HG03469 (cell line): ENCODE results near the gene GRSF1.
A peak's percentile ranks its signal among the peaks of the same experiment; 100 is the strongest.
"Not testable (repeated sequence)": the region's sequence is repeated elsewhere in the genome, so short reads cannot be mapped to it uniquely, and the experiment has no call there.

Source experiments
- ATAC-seq: cut with Tn5 transposase; IDR thresholded peaks from one replicate; pipeline ENCODE4 v1.9.1; 2021; ENCODE audit warnings: mild to moderate bottlenecking, moderate library complexity, moderate number of reproducible peaks; ENCODE audit not compliant: unreplicated experiment

The GRSF1 gene

GRCh38 chr4:70838204-70838603, 1.5 kb downstream of the GRSF1 start:
- no peak for ATAC-seq

- no peak for ATAC-seq
These were observed 3.6 kb downstream of the GRSF1 start for GRCh38 chr4:70836081-70836480.

GRCh38 chr4:70833675-70834074, 6.0 kb downstream of the GRSF1 start:
- no peak for ATAC-seq

DNA sequence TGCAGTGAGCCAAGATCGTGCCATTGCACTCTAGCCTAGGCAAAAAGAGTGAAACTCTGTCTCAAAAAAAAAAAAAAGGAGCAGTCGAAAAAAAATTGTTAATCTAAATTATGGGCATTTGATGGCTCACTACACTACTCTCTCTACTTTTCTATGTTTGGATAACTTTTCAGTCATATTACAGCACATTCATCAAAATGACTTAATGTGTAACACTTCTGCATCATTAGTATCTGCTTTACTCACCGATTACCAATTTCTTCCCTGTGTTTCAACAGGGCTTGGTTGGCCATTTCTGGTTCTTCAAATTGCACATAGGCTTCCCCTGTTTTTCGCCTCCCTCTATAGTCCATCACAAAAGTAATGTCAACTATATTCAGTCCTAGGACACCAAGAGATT, 8.4 kb downstream of the GRSF1 start:
- ATAC-seq, result no peak

DNA sequence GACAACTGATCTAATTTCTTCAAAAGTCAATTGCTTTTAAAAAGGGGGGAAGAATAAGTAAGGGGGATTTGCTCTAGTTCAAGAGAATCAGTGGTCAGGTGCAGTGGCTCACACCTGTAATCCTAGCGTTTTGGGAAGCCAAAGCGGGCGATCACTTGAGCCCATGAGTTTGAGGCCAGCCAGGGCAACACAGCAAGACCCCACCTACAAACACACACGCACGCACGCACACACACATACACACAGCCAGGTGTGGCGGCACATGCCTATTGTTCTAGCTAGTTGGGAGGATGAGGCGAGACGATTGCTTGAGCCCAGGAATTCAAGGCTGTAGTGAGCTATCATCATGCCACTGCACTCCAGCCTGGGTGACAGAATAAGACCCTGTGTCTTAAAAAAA, 9.6 kb downstream of the GRSF1 start:
- no peak for ATAC-seq

GRCh38 chr4:70829492-70829891, 10.2 kb downstream of the GRSF1 start:
- ATAC-seq, result no peak

- no peak for ATAC-seq
These were observed 10.7 kb downstream of the GRSF1 start for GRCh38 chr4:70829015-70829414.

DNA sequence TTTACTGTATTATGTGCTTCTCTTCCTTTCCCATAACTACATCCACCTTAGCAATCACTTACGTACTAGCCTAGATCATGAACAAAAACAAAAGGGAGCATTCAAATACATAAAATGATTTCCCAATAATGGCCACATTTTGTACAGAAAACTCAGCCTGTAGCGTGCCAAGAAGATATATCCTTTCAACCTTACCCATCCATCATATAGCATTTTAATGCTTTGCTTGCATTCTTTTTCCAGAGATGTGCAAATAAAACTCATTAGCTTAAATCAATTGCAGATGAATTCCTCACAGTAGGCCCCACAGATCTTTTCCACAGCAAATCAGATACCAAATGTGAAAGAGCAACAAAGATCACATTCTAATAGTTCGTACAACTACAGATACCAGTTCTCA, 20.8 kb downstream of the GRSF1 start:
- no peak for ATAC-seq

DNA sequence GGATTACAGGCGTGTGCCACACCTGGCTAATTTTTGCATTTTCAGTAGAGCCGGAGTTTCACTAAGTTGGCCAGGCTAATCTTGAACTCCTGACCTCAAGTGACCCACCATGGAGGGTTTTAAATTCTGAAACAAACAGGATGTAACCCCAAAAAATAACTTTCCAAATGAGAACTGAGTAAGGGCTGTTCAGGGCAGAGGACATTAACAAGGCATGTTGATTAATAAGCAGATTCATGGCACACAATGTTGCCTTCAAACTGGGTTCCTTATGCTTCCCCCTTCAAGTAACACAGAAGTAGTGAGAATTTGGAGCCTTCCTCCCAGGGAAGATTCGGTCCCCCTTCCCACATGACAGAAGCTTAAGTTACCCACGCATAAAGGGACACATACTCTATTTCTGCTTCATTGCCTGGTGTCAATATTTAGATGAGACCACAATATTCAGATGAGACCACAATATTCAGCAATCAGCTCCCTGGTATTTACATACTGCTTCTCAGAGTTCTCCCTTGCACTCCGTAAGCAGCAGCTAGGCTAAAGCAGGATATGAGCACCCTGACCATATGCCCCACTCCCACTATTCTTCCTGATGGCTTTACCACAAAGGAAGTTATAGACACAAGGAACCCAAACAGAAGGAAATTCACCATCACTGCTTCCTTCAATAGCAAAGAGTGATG, 21.4 kb downstream of the GRSF1 start:
- peak; percentile 65 for ATAC-seq

DNA sequence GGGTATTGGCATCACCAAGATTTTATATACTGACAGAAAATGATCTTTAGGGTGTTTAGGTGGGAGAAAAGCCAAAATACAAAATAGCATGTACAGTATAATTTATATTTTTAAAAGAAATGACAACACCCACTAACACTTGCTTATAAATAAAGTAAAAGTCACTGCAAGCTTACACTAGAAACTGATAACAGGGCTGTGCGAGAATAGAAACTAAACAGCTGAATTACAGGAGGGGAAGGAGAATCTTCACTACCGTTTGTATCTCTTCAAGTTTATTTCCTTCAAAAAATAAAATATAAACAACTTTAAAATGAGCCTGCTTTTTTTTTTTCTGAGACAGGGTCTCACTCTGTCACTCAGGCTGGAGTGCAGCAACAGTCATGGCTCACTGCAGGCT, 22.8 kb downstream of the GRSF1 start:
- no peak for ATAC-seq

GRCh38 chr4:70815370-70815769, 24.3 kb downstream of the GRSF1 start:
- no peak for ATAC-seq

GRCh38 chr4:70808151-70808550, 31.5 kb downstream of the GRSF1 start:
- no peak for ATAC-seq

- ATAC-seq, result no peak
These were observed 36.6 kb downstream of the GRSF1 start for GRCh38 chr4:70802928-70803580.

DNA sequence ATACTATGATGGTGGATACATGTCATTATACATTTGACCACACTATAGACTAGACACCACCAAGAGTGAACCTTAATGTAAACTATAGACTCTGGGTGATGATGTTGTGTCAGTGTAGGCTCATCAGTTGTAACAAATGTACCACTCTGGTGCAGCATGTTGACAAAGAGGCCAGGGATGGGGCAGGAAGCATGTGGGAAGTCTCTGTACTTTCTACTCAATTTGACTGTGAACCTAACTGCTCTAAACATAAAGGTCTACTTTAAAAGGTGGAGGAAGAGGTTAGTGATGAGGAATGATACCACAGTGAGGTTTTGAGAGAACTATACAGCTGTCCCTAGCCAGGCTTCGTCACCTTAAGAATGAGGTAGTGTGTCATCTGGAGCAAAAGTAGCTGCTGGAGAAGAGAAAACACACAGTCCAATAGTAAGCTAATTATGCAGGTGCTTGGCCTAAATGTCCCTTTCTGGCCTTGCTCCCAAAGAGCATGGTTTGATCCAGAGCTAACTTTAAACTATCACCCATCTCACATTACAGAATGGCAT, 38.4 kb downstream of the GRSF1 start:
- ATAC-seq, result no peak

GRCh38 chr4:70793626-70794025, 46.1 kb downstream of the GRSF1 start:
- ATAC-seq, result no peak

DNA sequence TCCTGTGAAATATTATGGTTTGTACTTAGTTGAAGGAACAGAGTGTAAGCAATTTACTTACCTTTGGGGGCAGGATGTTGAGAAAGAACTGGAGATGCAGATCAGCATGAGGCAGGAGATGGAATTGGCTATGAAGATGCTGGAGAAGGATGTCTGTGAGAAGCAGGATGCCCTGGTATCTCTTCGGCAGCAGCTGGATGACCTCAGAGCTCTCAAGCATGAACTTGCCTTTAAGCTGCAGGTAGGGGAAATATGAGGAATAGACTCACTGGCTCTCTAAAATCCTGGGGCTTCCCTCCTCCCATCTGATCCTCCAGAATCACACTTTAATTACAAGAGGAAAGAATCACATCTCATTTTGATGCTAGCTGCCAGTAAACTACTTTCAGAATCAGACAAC, 51.0 kb downstream of the GRSF1 start:
- ATAC-seq, result no peak

- no peak for ATAC-seq
These were observed 52.2 kb downstream of the GRSF1 start for GRCh38 chr4:70787496-70787895.

DNA sequence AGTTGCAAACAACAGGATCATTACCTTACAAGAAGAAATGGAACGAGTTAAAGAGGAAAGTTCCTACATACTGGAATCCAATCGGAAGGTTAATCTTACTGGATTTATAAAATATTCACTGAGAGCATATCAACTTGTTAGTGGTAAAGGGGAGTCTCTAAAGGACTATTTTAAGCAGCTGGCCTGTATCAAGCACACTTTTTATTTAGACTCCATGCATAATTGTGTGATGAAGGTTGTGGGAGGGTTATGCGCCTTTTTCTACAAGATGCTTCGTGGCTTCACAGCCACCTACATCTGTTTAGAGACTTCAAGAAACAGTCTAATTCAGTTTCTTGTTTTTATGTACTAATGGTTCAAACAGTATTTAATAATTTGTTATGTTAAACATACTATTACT, 56.6 kb downstream of the GRSF1 start:
- no peak for ATAC-seq

DNA sequence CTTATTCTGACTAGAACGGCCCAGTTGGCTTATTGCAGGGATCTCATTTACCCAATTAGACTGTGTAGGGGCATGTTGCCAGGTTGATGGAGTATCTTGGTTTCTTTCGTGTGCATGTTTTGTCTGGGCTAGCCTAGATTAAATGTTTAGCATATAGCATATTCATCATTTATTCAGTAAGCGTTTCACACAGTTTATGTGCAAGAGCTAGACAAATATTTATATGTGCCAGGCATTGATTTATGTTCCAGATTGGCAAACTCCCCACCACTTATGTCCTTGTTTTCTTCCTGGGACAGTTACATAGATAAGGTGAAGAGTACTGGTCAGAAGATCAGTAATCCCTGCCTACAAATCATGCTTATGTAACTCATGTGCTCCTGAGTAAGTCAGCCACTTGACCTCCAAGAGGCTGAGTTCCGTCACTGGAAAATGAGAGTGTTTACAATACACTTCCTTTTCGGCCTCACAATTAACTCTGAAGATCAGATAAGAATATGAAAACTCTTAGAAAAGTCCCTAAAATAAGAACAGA, 60.7 kb downstream of the GRSF1 start:
- no peak for ATAC-seq

GRCh38 chr4:70772929-70773555, 66.6 kb downstream of the GRSF1 start:
- ATAC-seq, result peak; percentile 65

DNA sequence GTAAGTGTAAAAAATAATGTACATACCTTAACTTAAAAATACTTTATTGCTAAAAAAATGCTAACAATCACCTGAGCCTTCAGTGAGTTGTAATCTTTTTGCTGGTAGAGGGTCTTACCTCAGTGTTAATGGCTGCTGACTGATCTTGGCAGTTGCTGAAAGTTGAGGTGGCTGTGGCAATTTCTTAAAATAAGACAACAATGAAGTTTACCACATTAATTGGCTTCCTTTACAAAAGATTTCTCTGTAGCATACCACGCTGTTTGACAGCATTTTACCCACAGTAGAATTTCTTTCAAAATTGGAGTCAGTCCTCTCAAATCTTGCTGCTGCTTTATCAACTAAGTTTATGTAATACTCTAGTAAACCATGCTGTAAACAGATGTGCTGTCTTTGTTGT, 70.3 kb downstream of the GRSF1 start:
- not testable (repeated sequence) for ATAC-seq
